Suprapubic skin (tissue), 4 donors: Measurements from ENCODE around the gene C2orf81. TPM values are rescaled to one million over a fixed set of nuclear protein-coding genes. Genes with fewer than 3 reads are reported as not detected.

Experiments
- DNase-seq, 2 donors: peaks; one replicate each; pipeline ENCODE4 v3.0.0-alpha.2; 2019; ENCODE audit warnings: low spot score in 2 of 2
- H3K27ac ChIP-seq: fragments of 200-600 bp; sonication (generic); one replicate; pipeline ENCODE4 v1.5.1; 2019
- H3K27me3 ChIP-seq: fragments of 200-600 bp; sonication (generic); one replicate; pipeline ENCODE4 v1.5.1; 2019
- H3K36me3 ChIP-seq: fragments of 200-600 bp; sonication (generic); one replicate; pipeline ENCODE4 v1.5.1; 2019
- H3K4me1 ChIP-seq: fragments of 200-600 bp; sonication (generic); one replicate; pipeline ENCODE4 v1.5.1; 2019
- H3K4me3 ChIP-seq: fragments of 200-600 bp; sonication (generic); one replicate; pipeline ENCODE4 v1.5.1; 2019; ENCODE audit warnings: mild to moderate bottlenecking
- H3K9me3 ChIP-seq: fragments of 200-600 bp; sonication (generic); one replicate; pipeline ENCODE4 v1.5.1; 2019
- EP300 ChIP-seq: sonication (generic); formaldehyde crosslinking; IDR thresholded peaks from one replicate; pipeline ENCODE4 v1.6.1; 2017; ENCODE audit warnings: antibody characterized with exemption
- POLR2A ChIP-seq, 2 donors: fragments of 450-650 bp; IDR thresholded peaks; one replicate each; pipeline ENCODE4 v1.6.1; 2017; ENCODE audit warnings: antibody characterized with exemption in 2 of 2, mild to moderate bottlenecking in 2 of 2, moderate library complexity in 2 of 2
- POLR2AphosphoS5 ChIP-seq, 3 donors: sonication (generic); formaldehyde crosslinking; IDR thresholded peaks; one replicate each; pipeline ENCODE4 v1.6.1; 2017; ENCODE audit warnings: antibody characterized with exemption in 3 of 3
- WGBS: methylation state at CpG from one replicate; pipeline ENCODE4 v1.1.5; 2018; 5-methylcytosine and 5-hydroxymethylcytosine counted together
- total RNA-seq, 4 donors: library from RNA; depleted of rRNA; stranded (reverse); fragments of >200 nt; gene quantifications; one replicate each; pipeline ENCODE4 v1.1.0, GENCODE V29; 2016
- TF ChIP-seq, protein P1 (sequence below), 2 donors: fragments of 200-600 bp in 1 of 2; fragments of 450-650 bp in 1 of 2; sonication (generic) in 1 of 2; IDR thresholded peaks; one replicate each; pipeline ENCODE4 v1.5.1; 2016 to 2019; ENCODE audit warnings: antibody characterized with exemption in 2 of 2, mild to moderate bottlenecking in 1 of 2, moderate library complexity in 1 of 2

The C2orf81 gene
- total RNA-seq, 4 donors from 2014 or later, result 0.87 to 2.1 (median 1.4) TPM

DNA sequence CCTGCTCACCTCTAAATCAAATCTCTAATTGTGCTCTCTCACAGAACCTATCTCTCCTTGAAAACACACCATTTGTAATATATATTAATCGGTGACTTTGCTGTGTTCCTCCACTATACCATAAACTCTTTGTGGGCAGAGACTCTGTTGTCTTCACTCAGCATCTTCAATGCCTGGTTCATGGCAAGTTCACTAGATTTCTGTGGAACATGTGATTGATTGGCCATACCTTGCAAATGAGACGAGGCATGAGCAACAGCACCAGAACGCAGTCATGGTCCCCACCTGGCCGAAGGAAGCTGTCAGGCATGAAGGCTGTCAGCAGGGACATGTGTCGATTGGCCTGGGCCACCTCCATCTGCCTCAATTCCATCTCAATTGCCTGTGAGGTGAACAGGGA, 52.9 kb downstream of the C2orf81 start:
- H3K9me3 ChIP-seq, result no peaks in the 10 kb centered on the region
- H3K36me3 ChIP-seq, result peaks cover 83% of the 10 kb centered on the region
- WGBS, result 89% methylated on average over 5 of the region's 5 CpGs
- TF ChIP-seq EP300 (no peak), POLR2AphosphoS5 (IDR thresholded peaks at IDR 0.05) (no peak), POLR2A (IDR thresholded peaks at IDR 0.05) (no peak)
- TF ChIP-seq, protein P1, sequence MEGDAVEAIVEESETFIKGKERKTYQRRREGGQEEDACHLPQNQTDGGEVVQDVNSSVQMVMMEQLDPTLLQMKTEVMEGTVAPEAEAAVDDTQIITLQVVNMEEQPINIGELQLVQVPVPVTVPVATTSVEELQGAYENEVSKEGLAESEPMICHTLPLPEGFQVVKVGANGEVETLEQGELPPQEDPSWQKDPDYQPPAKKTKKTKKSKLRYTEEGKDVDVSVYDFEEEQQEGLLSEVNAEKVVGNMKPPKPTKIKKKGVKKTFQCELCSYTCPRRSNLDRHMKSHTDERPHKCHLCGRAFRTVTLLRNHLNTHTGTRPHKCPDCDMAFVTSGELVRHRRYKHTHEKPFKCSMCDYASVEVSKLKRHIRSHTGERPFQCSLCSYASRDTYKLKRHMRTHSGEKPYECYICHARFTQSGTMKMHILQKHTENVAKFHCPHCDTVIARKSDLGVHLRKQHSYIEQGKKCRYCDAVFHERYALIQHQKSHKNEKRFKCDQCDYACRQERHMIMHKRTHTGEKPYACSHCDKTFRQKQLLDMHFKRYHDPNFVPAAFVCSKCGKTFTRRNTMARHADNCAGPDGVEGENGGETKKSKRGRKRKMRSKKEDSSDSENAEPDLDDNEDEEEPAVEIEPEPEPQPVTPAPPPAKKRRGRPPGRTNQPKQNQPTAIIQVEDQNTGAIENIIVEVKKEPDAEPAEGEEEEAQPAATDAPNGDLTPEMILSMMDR (IDR thresholded peaks at IDR 0.05), result no peak
- peaks cover 5% of the 10 kb centered on the region for H3K4me1 ChIP-seq
- no peak overlapping the region for H3K27ac ChIP-seq
- H3K4me3 ChIP-seq, result no peak overlapping the region
- no peaks in the 10 kb centered on the region for H3K27me3 ChIP-seq
- no peak for DNase-seq

DNA sequence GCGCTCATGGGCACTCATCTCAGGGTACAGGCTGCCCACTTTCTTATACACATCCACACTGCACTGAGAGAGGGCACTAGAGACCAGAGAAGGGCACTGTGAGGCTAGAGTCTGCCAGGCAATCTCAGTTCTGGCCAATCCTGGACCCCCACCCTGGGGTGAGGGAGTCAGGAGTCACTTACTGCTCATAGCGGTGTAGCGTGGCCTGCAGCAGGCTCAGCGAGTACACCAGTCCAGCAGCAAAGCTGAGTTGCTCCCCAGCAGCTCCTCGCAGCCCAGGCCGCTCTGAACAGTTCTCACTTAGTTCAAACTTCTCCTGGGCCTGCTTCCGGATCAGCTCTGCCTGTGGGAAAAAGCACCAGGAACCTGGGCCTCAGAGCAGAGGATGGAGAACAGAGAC, 53.6 kb downstream of the C2orf81 start:
- H3K4me1 ChIP-seq, result no peaks in the 10 kb centered on the region
- WGBS, result 100% methylated on average over 2 of the region's 7 CpGs
- H3K9me3 ChIP-seq, result no peaks in the 10 kb centered on the region
- no peak for DNase-seq
- H3K4me3 ChIP-seq, result no peak overlapping the region
- no peaks in the 10 kb centered on the region for H3K27me3 ChIP-seq
- TF ChIP-seq POLR2AphosphoS5 (IDR thresholded peaks at IDR 0.05) (no peak), EP300 (no peak), POLR2A (IDR thresholded peaks at IDR 0.05) (no peak)
- TF ChIP-seq, protein P1 (IDR thresholded peaks at IDR 0.05), result no peak
- no peak overlapping the region for H3K27ac ChIP-seq
- peaks cover 91% of the 10 kb centered on the region for H3K36me3 ChIP-seq

DNA sequence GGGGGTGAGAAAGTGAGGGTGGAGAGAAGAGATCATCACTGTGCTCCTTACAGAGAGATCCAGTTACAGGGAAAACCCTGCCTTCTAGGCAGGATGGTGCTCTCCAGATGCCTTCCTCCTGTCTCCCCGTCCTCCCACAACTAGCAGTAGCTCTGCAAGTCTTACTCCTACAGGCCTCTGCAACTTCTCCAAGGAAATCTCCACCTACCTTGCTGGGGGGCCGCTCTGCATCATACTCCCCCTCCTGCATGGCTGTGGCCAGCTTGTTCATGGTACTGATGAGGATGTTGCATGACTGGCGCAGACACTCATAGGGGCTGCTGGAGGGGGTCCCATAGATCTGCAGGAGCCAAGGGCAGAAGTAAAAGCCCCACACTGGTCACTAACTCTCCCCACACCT, 55.4 kb downstream of the C2orf81 start:
- 88% methylated on average over 3 of the region's 3 CpGs for WGBS
- TF ChIP-seq POLR2AphosphoS5 (IDR thresholded peaks at IDR 0.05) (no peak), EP300 (no peak), POLR2A (IDR thresholded peaks at IDR 0.05) (no peak)
- TF ChIP-seq, protein P1 (IDR thresholded peaks at IDR 0.05), result no peak
- no peak overlapping the region for H3K27ac ChIP-seq
- H3K27me3 ChIP-seq, result no peaks in the 10 kb centered on the region
- no peaks in the 10 kb centered on the region for H3K9me3 ChIP-seq
- DNase-seq, result no peak
- H3K4me3 ChIP-seq, result no peak overlapping the region
- peaks cover 100% of the 10 kb centered on the region for H3K36me3 ChIP-seq
- H3K4me1 ChIP-seq, result no peaks in the 10 kb centered on the region

DNA sequence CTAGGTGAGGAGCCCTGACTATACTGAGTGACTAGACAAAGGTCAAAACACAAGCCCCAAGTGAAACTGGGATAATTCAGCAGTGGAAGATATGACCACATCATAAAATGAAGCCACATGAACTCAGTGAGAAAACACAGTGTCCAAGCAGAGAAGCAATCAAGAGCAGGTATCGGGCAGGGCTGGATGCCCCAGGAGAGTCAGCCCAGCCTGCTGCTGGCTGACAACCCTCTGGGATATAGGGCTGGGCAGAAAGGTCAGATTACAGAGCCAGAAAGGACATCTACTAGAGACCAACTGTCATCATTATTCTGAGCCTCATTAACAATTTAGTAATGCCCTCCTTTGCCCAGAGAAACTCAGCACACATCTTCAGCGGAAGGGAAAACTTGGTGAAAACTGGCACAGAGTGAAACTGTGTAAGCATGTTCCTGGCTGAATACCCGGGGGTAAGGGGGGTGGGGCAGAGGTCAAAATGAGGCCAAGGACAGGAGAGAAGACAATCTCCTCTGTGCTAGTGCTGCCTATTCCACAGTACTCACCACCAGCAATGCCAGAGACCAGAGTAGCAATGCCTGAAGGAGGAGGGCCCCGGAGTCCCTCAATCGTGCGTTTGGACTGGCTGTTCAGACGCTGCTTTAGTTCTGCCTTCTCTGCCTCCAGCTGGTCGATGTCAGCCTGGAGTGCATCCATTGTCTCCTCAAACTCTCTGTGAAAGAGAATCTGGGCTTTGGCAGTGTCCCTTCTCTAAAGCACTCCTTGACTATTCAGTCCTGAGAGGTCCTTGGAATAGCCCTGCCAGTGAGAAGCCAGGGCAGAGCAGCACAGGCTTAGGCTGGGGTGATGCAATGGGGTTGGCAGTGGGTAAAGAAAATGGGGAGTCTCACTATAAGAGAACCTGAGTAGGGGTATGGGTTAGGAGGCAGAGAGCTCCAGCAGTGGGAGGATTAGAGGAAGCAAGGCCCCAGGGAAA, 56.6 kb downstream of the C2orf81 start:
- TF ChIP-seq POLR2A (IDR thresholded peaks at IDR 0.05) (no peak), EP300 (no peak), POLR2AphosphoS5 (IDR thresholded peaks at IDR 0.05) (no peak)
- TF ChIP-seq, protein P1 (IDR thresholded peaks at IDR 0.05), result no peak
- peaks cover 100% of the 10 kb centered on the region for H3K36me3 ChIP-seq
- H3K4me3 ChIP-seq, result no peak overlapping the region
- no peaks in the 10 kb centered on the region for H3K27me3 ChIP-seq
- no peaks in the 10 kb centered on the region for H3K9me3 ChIP-seq
- 84% methylated on average over 8 of the region's 8 CpGs for WGBS
- no peak for DNase-seq
- H3K27ac ChIP-seq, result no peak overlapping the region
- H3K4me1 ChIP-seq, result no peaks in the 10 kb centered on the region

Other genes starting within 250 kb of the C2orf81 start
- gene MOB1A, start 242.7 kb downstream of the C2orf81 start, total RNA-seq, result 10 to 100 TPM; 65.2 to 96.6 (median 79.2) TPM
- gene MTHFD2, start 223.0 kb downstream of the C2orf81 start, total RNA-seq, result 10 to 100 TPM; 15.5 to 28.1 (median 17.5) TPM
- 10 to 100 TPM in 1 of 4 donors, 1 to 10 TPM in 3; 3.2 to 30.4 (median 4.2) TPM for gene SLC4A5, start 78.2 kb downstream of the C2orf81 start, total RNA-seq
- gene DCTN1, start 41.3 kb downstream of the C2orf81 start, total RNA-seq, result 100 to 1,000 TPM in 3 of 4 donors, 10 to 100 TPM in 1; 83.4 to 122 (median 105) TPM
- gene WDR54, start 111 bp upstream of the C2orf81 start, total RNA-seq, result 10 to 100 TPM in 2 of 4 donors, 1 to 10 TPM in 2; 5.0 to 12.0 (median 8.5) TPM
- 10 to 100 TPM; 48.2 to 63.1 (median 56.7) TPM for gene RTKN, start 20.3 kb upstream of the C2orf81 start, total RNA-seq
- 10 to 100 TPM; 15.9 to 75.9 (median 36.0) TPM for gene INO80B, start 33.5 kb upstream of the C2orf81 start, total RNA-seq
- gene WBP1, start 36.8 kb upstream of the C2orf81 start, total RNA-seq, result 100 to 1,000 TPM in 1 of 4 donors, 10 to 100 TPM in 3; 40.7 to 121 (median 47.0) TPM
- gene MOGS, start 43.8 kb upstream of the C2orf81 start, total RNA-seq, result 10 to 100 TPM; 44.1 to 81.3 (median 50.1) TPM
- 10 to 100 TPM; 13.1 to 36.0 (median 26.7) TPM for gene MRPL53, start 51.1 kb upstream of the C2orf81 start, total RNA-seq
- gene CCDC142, start 61.4 kb upstream of the C2orf81 start, total RNA-seq, result 10 to 100 TPM; 10.4 to 31.1 (median 18.7) TPM
- 10 to 100 TPM; 20.4 to 45.5 (median 27.4) TPM for gene TTC31, start 61.5 kb upstream of the C2orf81 start, total RNA-seq
- gene LBX2, start 78.0 kb upstream of the C2orf81 start, total RNA-seq, result 1 to 10 TPM in 1 of 4 donors, not detected in 3; 1.2 TPM
- gene PCGF1, start 86.1 kb upstream of the C2orf81 start, total RNA-seq, result 10 to 100 TPM; 15.6 to 77.0 (median 19.7) TPM
- under 1 TPM in 1 of 4 donors, not detected in 3; 0.56 TPM for gene TLX2, start 92.8 kb upstream of the C2orf81 start, total RNA-seq
- gene DQX1, start 104.6 kb upstream of the C2orf81 start, total RNA-seq, result 10 to 100 TPM in 1 of 4 donors, 1 to 10 TPM in 3; 2.7 to 12.8 (median 6.4) TPM
- 100 to 1,000 TPM; 111 to 170 (median 145) TPM for gene AUP1, start 108.1 kb upstream of the C2orf81 start, total RNA-seq
- gene HTRA2, start 108.3 kb upstream of the C2orf81 start, total RNA-seq, result 10 to 100 TPM; 23.7 to 31.2 (median 27.1) TPM
- gene LOXL3, start 132.3 kb upstream of the C2orf81 start, total RNA-seq, result 1 to 10 TPM in 3 of 4 donors, under 1 TPM in 1; 0.23 to 3.8 (median 1.5) TPM
- gene DOK1, start 133.1 kb upstream of the C2orf81 start, total RNA-seq, result 10 to 100 TPM in 1 of 4 donors, 1 to 10 TPM in 3; 3.3 to 10.6 (median 5.4) TPM
- gene M1AP, start 226.7 kb upstream of the C2orf81 start, total RNA-seq, result 1 to 10 TPM in 1 of 4 donors, not detected in 3; 1.1 TPM
- gene SEMA4F, start 232.6 kb upstream of the C2orf81 start, total RNA-seq, result 1 to 10 TPM; 3.5 to 8.2 (median 4.6) TPM